HepG2 (cell line): ENCODE results near the gene THRB.

Source experiments
- CREB3 ChIP-seq: sonication (generic); formaldehyde crosslinking; IDR thresholded peaks from 2 replicates; pipeline ENCODE4 v1.5.0; 2020; ENCODE audit warnings: missing genetic modification reagents
- CTCF ChIP-seq: sonication (generic); formaldehyde crosslinking; IDR thresholded peaks from 2 replicates; pipeline ENCODE4 v1.5.0; 2020; ENCODE audit warnings: mild to moderate bottlenecking, missing genetic modification reagents, moderate library complexity
- EZH2 ChIP-seq: conservative IDR thresholded peaks from 2 replicates; pipeline ENCODE4 v1.6.1; 2012; ENCODE audit warnings: mild to moderate bottlenecking, low read depth, low read length, moderate library complexity
- GFI1 ChIP-seq: sonication (generic); formaldehyde crosslinking; IDR thresholded peaks from 2 replicates; pipeline ENCODE4 v1.5.0; 2020; ENCODE audit warnings: missing genetic modification reagents, mild to moderate bottlenecking, borderline replicate concordance
- MAZ ChIP-seq, 2 experiments: sonication (generic) in 1 of 2; formaldehyde crosslinking in 1 of 2; IDR thresholded peaks; 2 replicates each; pipeline versions ENCODE4 v1.5.0 to v1.6.1; 2012 to 2020; ENCODE audit warnings: low read depth in 2 of 2, mild to moderate bottlenecking in 2 of 2, borderline replicate concordance in 1 of 2, improper control_type of control experiment in 1 of 2, low read length in 1 of 2, missing genetic modification reagents in 1 of 2, moderate library complexity in 1 of 2
- NFRKB ChIP-seq: fragments of 450-650 bp; IDR thresholded peaks from 2 replicates; pipeline ENCODE4 v1.6.1; 2017
- PHB2 ChIP-seq: fragments of 450-650 bp; IDR thresholded peaks from 2 replicates; pipeline ENCODE4 v1.6.1; 2018; ENCODE audit not compliant: partially characterized antibody
- POLR2A ChIP-seq, 2 experiments: IDR thresholded peaks; 2 replicates each; pipeline ENCODE4 v1.6.1; 2011; ENCODE audit warnings: low read depth in 2 of 2, low read length in 2 of 2, mild to moderate bottlenecking in 1 of 2, moderate library complexity in 1 of 2; ENCODE audit not compliant: insufficient read depth in 1 of 2
- POLR2AphosphoS5 ChIP-seq: IDR thresholded peaks from 2 replicates; pipeline ENCODE4 v1.6.1; 2012; ENCODE audit warnings: low read depth, low read length
- TP53 ChIP-seq: sonication (generic); formaldehyde crosslinking; conservative IDR thresholded peaks from 2 replicates; pipeline ENCODE4 v1.4.0; 2020; ENCODE audit warnings: missing genetic modification reagents
- ZFAT ChIP-seq: sonication (generic); formaldehyde crosslinking; conservative IDR thresholded peaks from 2 replicates; pipeline ENCODE4 v1.8.1; 2023; ENCODE audit warnings: missing genetic modification reagents, inconsistent platforms

GRCh38 chr3:24245056-24245455 lies 249.6 kb downstream of the THRB start:
- no peak for TF ChIP-seq MAZ (IDR thresholded peaks at IDR 0.05; ENCODE audit: borderline replicate concordance, low read depth, low read length)
- no peak for TF ChIP-seq MAZ (CRISPR knock-in tag; IDR thresholded peaks at IDR 0.05; ENCODE audit: low read depth)
- TF ChIP-seq GFI1: no peak
- TF ChIP-seq EZH2: no peak
- no peak for TF ChIP-seq PHB2
- TF ChIP-seq POLR2A (IDR thresholded peaks at IDR 0.05; ENCODE audit: insufficient read depth in 1 of 2, low read depth in 2 of 2, low read length in 2 of 2): no peak
- TF ChIP-seq POLR2AphosphoS5: no peak
- TF ChIP-seq CREB3 (CRISPR knock-in tag): no peak
- no peak for TF ChIP-seq ZFAT
- TF ChIP-seq TP53 (CRISPR knock-in tag): no peak
- no peak for TF ChIP-seq NFRKB
- no peak for TF ChIP-seq CTCF (CRISPR knock-in tag)
